ENCODE measurements around the gene EFNB1. TPM values are rescaled to one million over a fixed set of nuclear protein-coding genes. Genes with fewer than 3 reads are reported as not detected.
"Not testable (repeated sequence)": the region's sequence is repeated elsewhere in the genome, so short reads cannot be mapped to it uniquely, and the experiment has no call there.

Gene EFNB1
- total RNA-seq, result 117 and 159 TPM in 2 replicates

DNA sequence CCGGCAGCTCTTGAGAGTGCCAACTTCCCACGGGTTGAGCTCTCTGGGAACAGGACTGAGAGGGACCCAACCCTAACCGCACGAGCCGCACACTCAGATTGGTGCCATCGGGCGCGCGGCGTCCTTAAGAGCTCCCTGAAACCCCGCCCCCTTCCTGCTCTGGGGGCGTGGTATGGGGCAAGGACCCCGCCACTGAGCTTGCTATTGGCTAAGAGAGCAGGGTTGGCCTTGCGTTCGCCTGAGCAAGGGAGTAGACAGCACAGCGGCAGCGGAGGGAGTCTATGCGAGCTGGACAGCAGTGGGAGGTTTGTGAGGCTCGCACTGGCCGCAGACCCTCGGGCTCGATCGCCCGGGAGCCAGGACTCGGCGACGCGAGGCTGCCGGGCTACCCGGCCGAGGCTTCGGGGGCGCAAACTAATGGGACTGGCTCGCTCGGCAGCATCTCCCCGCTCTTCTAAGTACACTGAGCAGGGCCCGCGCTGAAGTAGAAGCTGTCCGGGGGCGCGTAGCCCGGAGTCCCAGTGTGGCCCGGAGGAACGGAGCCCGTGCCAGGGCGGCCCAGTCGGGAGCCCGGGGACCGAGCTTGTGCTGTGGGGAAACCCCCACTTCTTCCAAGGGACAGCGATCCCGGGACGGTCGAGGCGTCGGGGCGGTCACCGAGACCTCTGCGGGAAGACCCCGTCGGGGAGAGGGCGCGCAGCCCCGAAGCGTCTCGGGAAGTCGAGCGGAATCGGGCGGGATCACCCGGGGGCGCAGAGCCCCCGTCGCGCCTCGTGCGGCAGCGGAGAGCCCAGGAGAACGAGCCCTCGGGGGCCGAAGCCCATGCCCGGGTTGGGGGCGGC lies at the start of gene EFNB1:
TSS of gene EFNB1 (plus strand) at position 282 of the 842 bp plus-strand sequence. CDS start 756 bp downstream, outside the sequence.
- Histone ChIP-seq H3K4me3 (ENCODE audit: low read depth, low read length) (peak within 1 kb of the TSS; percentile 79), H3K36me3 (ENCODE audit: control insufficient read depth, insufficient read depth, low read length) (no peaks in the 10 kb centered on the region), H3K27me3 (ENCODE audit: control insufficient read depth, insufficient read depth, low read length) (no peaks in the 10 kb centered on the region)
- DNase-seq (ENCODE audit: low read depth) (peak; percentile 82), FAIRE-seq (no peak)
- TF ChIP-seq CTCF (IDR thresholded peaks at IDR 0.05; ENCODE audit: insufficient read depth, low read length, severe bottlenecking), result no peak

- H3K36me3 ChIP-seq (ENCODE audit: control insufficient read depth, insufficient read depth, low read length); FAIRE-seq; DNase-seq (ENCODE audit: low read depth); H3K4me3 ChIP-seq (ENCODE audit: low read depth, low read length); H3K27me3 ChIP-seq (ENCODE audit: control insufficient read depth, insufficient read depth, low read length): not testable (repeated sequence)
Observed at GRCh38 chrX:68781295-68781694, 47.5 kb upstream of the EFNB1 start.

DNA sequence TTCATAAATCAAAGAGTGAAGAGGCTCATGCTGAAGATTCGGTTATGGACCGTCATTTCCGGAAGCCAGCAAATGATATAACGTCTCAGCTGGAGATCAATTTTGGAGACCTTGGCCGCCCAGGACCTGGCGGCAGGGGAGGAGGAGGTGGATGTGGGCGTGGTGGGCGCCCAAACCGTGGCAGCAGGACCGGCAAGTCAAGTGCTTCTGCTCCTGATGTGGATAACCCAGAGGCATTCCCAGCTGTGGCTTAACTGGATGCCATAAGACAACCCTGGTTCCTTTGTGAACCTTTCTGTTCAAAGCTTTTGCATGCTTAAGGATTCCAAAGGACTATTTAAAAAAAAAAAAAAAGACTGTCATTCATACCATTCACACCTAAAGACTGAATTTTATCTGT lies 44.0 kb upstream of the EFNB1 start:
- Histone ChIP-seq H3K4me3 (ENCODE audit: low read depth, low read length) (no peak overlapping the region), H3K27me3 (ENCODE audit: control insufficient read depth, insufficient read depth, low read length) (no peaks in the 10 kb centered on the region), H3K36me3 (ENCODE audit: control insufficient read depth, insufficient read depth, low read length) (no peaks in the 10 kb centered on the region)
- TF ChIP-seq CTCF (IDR thresholded peaks at IDR 0.05; ENCODE audit: insufficient read depth, low read length, severe bottlenecking), result no peak
- DNase-seq (ENCODE audit: low read depth) (no peak), FAIRE-seq (no peak)

- H3K4me3 ChIP-seq (ENCODE audit: low read depth, low read length); DNase-seq (ENCODE audit: low read depth); H3K27me3 ChIP-seq (ENCODE audit: control insufficient read depth, insufficient read depth, low read length); H3K36me3 ChIP-seq (ENCODE audit: control insufficient read depth, insufficient read depth, low read length); FAIRE-seq: not testable (repeated sequence)
Observed at GRCh38 chrX:68786581-68786980, 42.2 kb upstream of the EFNB1 start.

DNA sequence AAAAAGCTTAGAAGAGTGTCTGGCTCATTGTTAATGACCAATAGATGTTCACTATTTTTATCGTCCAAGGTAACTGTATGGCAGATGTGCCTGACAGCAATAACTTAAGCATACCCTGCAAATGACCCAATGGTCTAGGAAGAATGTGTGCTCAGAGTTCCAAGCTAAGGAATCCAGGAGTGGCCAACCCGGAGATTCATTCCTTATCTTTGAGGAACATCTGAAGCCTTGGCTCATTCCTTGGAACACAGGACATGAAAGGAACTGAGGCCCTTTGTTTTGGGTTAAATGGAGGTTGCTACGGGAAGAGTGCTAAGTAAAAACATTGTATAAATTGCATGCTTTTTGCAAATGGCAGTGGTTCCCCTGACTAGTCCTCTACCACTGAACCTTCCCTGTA lies 38.9 kb upstream of the EFNB1 start:
- no peak overlapping the region for H3K4me3 ChIP-seq (ENCODE audit: low read depth, low read length)
- FAIRE-seq, result no peak
- H3K36me3 ChIP-seq (ENCODE audit: control insufficient read depth, insufficient read depth, low read length), result no peaks in the 10 kb centered on the region
- no peaks in the 10 kb centered on the region for H3K27me3 ChIP-seq (ENCODE audit: control insufficient read depth, insufficient read depth, low read length)
- TF ChIP-seq CTCF (IDR thresholded peaks at IDR 0.05; ENCODE audit: insufficient read depth, low read length, severe bottlenecking), result no peak
- DNase-seq (ENCODE audit: low read depth), result no peak

DNA sequence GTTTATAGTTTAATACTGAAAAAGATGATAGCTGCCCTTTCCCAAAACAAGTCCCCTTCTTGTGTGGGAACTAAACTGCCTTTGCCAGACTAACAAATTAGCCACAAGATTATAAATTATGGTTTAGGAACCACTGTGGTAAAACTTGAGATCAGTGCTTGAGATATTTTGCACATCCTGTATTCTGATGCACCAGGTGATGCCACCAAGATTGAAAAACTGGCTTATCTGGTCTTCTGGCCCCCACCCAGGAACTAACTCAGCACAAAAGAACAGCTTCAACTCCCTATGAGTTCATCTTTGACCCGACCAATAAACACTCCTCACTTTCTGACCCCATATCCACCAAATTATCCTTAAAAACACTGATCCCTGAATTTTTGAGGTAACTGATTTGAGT lies 36.7 kb upstream of the EFNB1 start:
- H3K4me3 ChIP-seq (ENCODE audit: low read depth, low read length), result no peak overlapping the region
- no peaks in the 10 kb centered on the region for H3K27me3 ChIP-seq (ENCODE audit: control insufficient read depth, insufficient read depth, low read length)
- no peaks in the 10 kb centered on the region for H3K36me3 ChIP-seq (ENCODE audit: control insufficient read depth, insufficient read depth, low read length)
- TF ChIP-seq CTCF (IDR thresholded peaks at IDR 0.05; ENCODE audit: insufficient read depth, low read length, severe bottlenecking), result no peak
- FAIRE-seq (no peak), DNase-seq (ENCODE audit: low read depth) (no peak)

DNA sequence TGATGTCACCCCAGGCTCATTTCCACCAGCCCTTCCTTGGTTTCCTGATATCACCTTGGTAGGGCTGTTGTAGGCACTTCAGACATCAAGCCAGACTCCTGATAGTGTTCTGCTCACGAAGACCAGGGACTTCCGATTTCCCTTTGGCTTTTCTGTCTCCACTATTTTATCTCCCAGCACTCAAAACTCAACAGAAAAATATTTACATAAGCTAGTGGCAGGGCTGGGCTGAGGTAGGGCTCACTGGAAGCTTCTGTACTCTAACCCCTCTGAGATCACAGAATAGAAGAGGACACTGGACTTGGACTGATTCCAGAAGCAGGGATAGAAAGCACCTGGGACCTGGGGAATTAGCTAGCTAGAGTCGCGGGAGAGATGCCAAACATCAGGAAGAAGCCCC lies 34.4 kb upstream of the EFNB1 start:
- FAIRE-seq, result no peak
- H3K4me3 ChIP-seq (ENCODE audit: low read depth, low read length), result no peak overlapping the region
- DNase-seq (ENCODE audit: low read depth), result no peak

More for the DNA sequence above, 34.4 kb upstream of the EFNB1 start:
- no peaks in the 10 kb centered on the region for H3K27me3 ChIP-seq (ENCODE audit: control insufficient read depth, insufficient read depth, low read length)
- TF ChIP-seq CTCF (IDR thresholded peaks at IDR 0.05; ENCODE audit: insufficient read depth, low read length, severe bottlenecking), result no peak
- no peaks in the 10 kb centered on the region for H3K36me3 ChIP-seq (ENCODE audit: control insufficient read depth, insufficient read depth, low read length)
